Measurements from ENCODE around the gene CD244.

CD244 gene

DNA sequence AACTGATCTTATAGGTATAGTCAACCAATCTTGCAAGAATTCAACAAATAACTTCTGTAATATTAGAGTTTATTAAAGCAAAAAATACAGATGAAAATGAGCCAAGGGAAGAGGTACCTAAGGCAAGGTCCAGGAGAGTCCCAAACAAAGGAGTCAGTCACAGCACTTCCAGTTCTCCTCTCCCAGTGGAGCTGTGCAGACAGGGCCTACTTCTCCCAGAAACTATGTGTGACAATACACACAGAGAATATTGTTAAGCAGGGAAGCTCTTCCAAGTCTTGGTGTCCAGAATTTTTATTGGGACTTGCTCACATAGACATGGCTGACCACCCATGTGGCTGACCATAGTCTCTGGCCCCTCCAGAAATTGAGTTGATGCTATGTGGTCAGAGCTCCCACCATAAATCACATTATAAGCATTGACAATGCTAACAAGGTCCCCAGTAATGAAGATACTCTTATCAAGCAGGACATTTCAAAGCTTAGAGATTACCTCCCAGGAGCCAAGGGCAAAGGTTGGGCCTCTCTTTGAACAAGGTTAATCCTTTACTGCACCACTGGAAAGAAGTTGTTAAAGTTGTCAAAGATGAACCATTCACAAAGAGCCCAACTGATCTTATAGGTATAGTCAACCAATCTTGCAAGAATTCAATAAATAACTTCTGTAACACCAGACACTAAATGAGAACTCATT is 3.5 kb upstream of the CD244 start:
- Histone ChIP-seq H3K36me3 (ENCODE audit: control insufficient read depth in 1 of 2, insufficient read depth in 2 of 2, low read depth in 1 of 2, low read length in 2 of 2) (no peaks in the 10 kb centered on the region), H2AFZ (ENCODE audit: low read depth, low read length) (no peak overlapping the region), H3K4me3 (ENCODE audit: insufficient read depth in 1 of 2, low read depth in 1 of 2, low read length in 2 of 2) (no peak overlapping the region), H4K8ac (ENCODE audit: low read length) (no peak overlapping the region), H3K23ac (ENCODE audit: low read length in 2 of 2) (no peak overlapping the region), H3K14ac (ENCODE audit: low read length in 2 of 2) (no peak overlapping the region), H3K9ac (ENCODE audit: low read length) (no peak overlapping the region), H2AK5ac (ENCODE audit: low read length, severe bottlenecking) (no peak overlapping the region), H3K79me1 (replicated peaks; ENCODE audit: low read length, poor library complexity, severe bottlenecking) (no peaks in the 10 kb centered on the region), H2BK15ac (ENCODE audit: low read depth, poor library complexity, severe bottlenecking) (no peak overlapping the region), H3K18ac (ENCODE audit: low read depth in 1 of 2, low read length in 2 of 2) (no peak overlapping the region), H4K91ac (ENCODE audit: low read length) (no peak overlapping the region), H3K4ac (ENCODE audit: low read depth in 1 of 2, low read length in 2 of 2) (no peak overlapping the region), H2BK5ac (ENCODE audit: low read depth, low read length, poor library complexity, severe bottlenecking) (no peak overlapping the region), H3K27ac (ENCODE audit: low read length, poor library complexity, severe bottlenecking) (no peak overlapping the region), H3K9me3 (ENCODE audit: control insufficient read depth, low read length) (no peaks in the 10 kb centered on the region), H3K4me1 (ENCODE audit: control insufficient read depth, insufficient read depth, low read depth, low read length) (no peaks in the 10 kb centered on the region), H2BK12ac (ENCODE audit: low read length in 2 of 2) (no peak overlapping the region), H2BK120ac (ENCODE audit: low read depth, low read length) (no peak overlapping the region), H3K27me3 (ENCODE audit: control insufficient read depth in 1 of 2, insufficient read depth in 1 of 2, low read length in 2 of 2) (peaks cover 0 to 6% of the 10 kb centered on the region in 2 experiments), H3K4me2 (ENCODE audit: low read length, poor library complexity, severe bottlenecking) (no peak overlapping the region)
- DNase-seq = no peak

DNA sequence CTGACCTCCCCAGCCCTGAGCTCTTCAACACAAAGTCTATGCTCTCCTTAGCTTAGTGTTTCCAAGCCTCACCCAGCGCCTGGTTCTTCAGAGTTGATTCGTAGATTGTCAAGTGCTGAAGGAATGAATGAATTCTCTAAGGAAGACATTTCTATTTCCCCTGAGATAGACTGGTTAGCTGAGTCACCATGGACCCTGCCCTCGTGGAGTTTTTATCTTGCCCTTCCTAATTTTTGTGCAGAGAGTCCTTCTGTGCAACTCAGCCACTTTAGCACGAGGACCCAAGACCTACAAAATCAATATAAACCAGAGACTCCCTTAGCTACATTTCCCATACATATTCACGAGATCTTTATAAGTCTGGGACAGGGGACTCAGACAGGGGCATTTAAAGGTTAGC is 2.6 kb upstream of the CD244 start:
- H3K9ac ChIP-seq (ENCODE audit: low read length) = no peak overlapping the region
- H3K4me1 ChIP-seq (ENCODE audit: control insufficient read depth, insufficient read depth, low read depth, low read length) = no peaks in the 10 kb centered on the region
- 66% methylated on average over 4 of the region's 5 CpGs for WGBS
- no peak for DNase-seq
- no peak overlapping the region for H2BK120ac ChIP-seq (ENCODE audit: low read depth, low read length)
- peaks cover 0 to 6% of the 10 kb centered on the region in 2 experiments for H3K27me3 ChIP-seq (ENCODE audit: control insufficient read depth in 1 of 2, insufficient read depth in 1 of 2, low read length in 2 of 2)
- H3K79me1 ChIP-seq (replicated peaks; ENCODE audit: low read length, poor library complexity, severe bottlenecking) = no peaks in the 10 kb centered on the region
- H4K8ac ChIP-seq (ENCODE audit: low read length) = no peak overlapping the region
- H3K4me3 ChIP-seq (ENCODE audit: insufficient read depth in 1 of 2, low read depth in 1 of 2, low read length in 2 of 2) = no peak overlapping the region
- H3K9me3 ChIP-seq (ENCODE audit: control insufficient read depth, low read length) = no peaks in the 10 kb centered on the region
- H2BK5ac ChIP-seq (ENCODE audit: low read depth, low read length, poor library complexity, severe bottlenecking) = no peak overlapping the region
- no peak overlapping the region for H3K23ac ChIP-seq (ENCODE audit: low read length in 2 of 2)
- no peak overlapping the region for H3K18ac ChIP-seq (ENCODE audit: low read depth in 1 of 2, low read length in 2 of 2)
- no peak overlapping the region for H2BK15ac ChIP-seq (ENCODE audit: low read depth, poor library complexity, severe bottlenecking)
- H3K27ac ChIP-seq (ENCODE audit: low read length, poor library complexity, severe bottlenecking) = no peak overlapping the region
- no peaks in the 10 kb centered on the region for H3K36me3 ChIP-seq (ENCODE audit: control insufficient read depth in 1 of 2, insufficient read depth in 2 of 2, low read depth in 1 of 2, low read length in 2 of 2)
- H4K91ac ChIP-seq (ENCODE audit: low read length) = no peak overlapping the region
- no peak overlapping the region for H2AK5ac ChIP-seq (ENCODE audit: low read length, severe bottlenecking)
- no peak overlapping the region for H2BK12ac ChIP-seq (ENCODE audit: low read length in 2 of 2)
- H3K4me2 ChIP-seq (ENCODE audit: low read length, poor library complexity, severe bottlenecking) = no peak overlapping the region
- no peak overlapping the region for H3K14ac ChIP-seq (ENCODE audit: low read length in 2 of 2)
- H3K4ac ChIP-seq (ENCODE audit: low read depth in 1 of 2, low read length in 2 of 2) = no peak overlapping the region
- no peak overlapping the region for H2AFZ ChIP-seq (ENCODE audit: low read depth, low read length)

DNA sequence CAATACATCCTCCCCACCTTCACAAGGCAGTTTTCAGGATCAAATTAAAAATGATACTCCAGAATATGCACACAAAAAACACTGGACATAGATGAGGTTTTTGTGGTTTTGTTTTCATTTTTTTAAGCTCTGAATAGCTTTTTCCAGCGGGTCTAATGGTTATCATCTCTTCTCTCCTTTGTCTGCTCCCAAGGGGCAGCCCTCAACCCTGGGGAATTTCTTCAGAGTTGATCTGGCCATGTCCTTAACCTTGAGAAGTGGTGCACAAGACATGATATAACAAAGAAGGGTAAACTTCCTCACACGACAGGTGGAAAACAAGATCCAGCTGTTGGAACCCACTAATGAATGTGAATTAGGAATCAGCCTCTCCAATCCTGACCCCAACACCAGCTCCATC is 1.5 kb upstream of the CD244 start:
- H3K23ac ChIP-seq (ENCODE audit: low read length in 2 of 2) = no peak overlapping the region
- no peak overlapping the region for H3K18ac ChIP-seq (ENCODE audit: low read depth in 1 of 2, low read length in 2 of 2)
- H3K4me1 ChIP-seq (ENCODE audit: control insufficient read depth, insufficient read depth, low read depth, low read length) = no peaks in the 10 kb centered on the region
- no peak overlapping the region for H2BK12ac ChIP-seq (ENCODE audit: low read length in 2 of 2)
- no peak overlapping the region for H2AFZ ChIP-seq (ENCODE audit: low read depth, low read length)
- H3K79me1 ChIP-seq (replicated peaks; ENCODE audit: low read length, poor library complexity, severe bottlenecking) = no peaks in the 10 kb centered on the region
- H3K9me3 ChIP-seq (ENCODE audit: control insufficient read depth, low read length) = no peaks in the 10 kb centered on the region
- H3K14ac ChIP-seq (ENCODE audit: low read length in 2 of 2) = no peak overlapping the region
- no peak overlapping the region for H3K4me3 ChIP-seq (ENCODE audit: insufficient read depth in 1 of 2, low read depth in 1 of 2, low read length in 2 of 2)
- no peak overlapping the region for H2BK5ac ChIP-seq (ENCODE audit: low read depth, low read length, poor library complexity, severe bottlenecking)
- H4K8ac ChIP-seq (ENCODE audit: low read length) = no peak overlapping the region
- no peak overlapping the region for H2BK120ac ChIP-seq (ENCODE audit: low read depth, low read length)
- no peak overlapping the region for H3K4me2 ChIP-seq (ENCODE audit: low read length, poor library complexity, severe bottlenecking)
- H2AK5ac ChIP-seq (ENCODE audit: low read length, severe bottlenecking) = no peak overlapping the region
- peaks cover 0 to 6% of the 10 kb centered on the region in 2 experiments for H3K27me3 ChIP-seq (ENCODE audit: control insufficient read depth in 1 of 2, insufficient read depth in 1 of 2, low read length in 2 of 2)
- H2BK15ac ChIP-seq (ENCODE audit: low read depth, poor library complexity, severe bottlenecking) = no peak overlapping the region
- no peaks in the 10 kb centered on the region for H3K36me3 ChIP-seq (ENCODE audit: control insufficient read depth in 1 of 2, insufficient read depth in 2 of 2, low read depth in 1 of 2, low read length in 2 of 2)
- H4K91ac ChIP-seq (ENCODE audit: low read length) = no peak overlapping the region
- H3K4ac ChIP-seq (ENCODE audit: low read depth in 1 of 2, low read length in 2 of 2) = no peak overlapping the region
- WGBS = 93% methylated on average over 2 of the region's 2 CpGs
- no peak for DNase-seq
- no peak overlapping the region for H3K9ac ChIP-seq (ENCODE audit: low read length)
- H3K27ac ChIP-seq (ENCODE audit: low read length, poor library complexity, severe bottlenecking) = no peak overlapping the region

DNA sequence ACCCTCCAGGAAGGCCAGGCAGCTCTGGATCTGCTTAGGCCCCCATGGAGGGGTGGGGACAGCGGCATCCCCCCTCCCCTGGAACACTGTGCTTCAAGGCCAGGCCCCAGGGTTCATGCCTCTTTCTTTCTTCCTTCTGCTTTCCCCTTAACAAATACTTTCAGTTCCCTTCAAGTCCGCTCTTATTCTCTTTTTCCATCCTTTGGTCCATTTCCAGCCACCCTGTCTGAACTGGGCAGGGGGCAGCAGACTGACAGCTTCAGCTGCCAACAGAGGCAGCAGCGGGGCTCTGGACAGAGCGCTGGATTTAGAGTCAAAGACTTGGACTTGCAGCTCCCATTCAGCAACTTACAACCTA is 1.1 kb upstream of the CD244 start:
- no peak overlapping the region for H2BK12ac ChIP-seq (ENCODE audit: low read length in 2 of 2)
- no peaks in the 10 kb centered on the region for H3K79me1 ChIP-seq (replicated peaks; ENCODE audit: low read length, poor library complexity, severe bottlenecking)
- H3K9ac ChIP-seq (ENCODE audit: low read length) = no peak overlapping the region
- H2BK120ac ChIP-seq (ENCODE audit: low read depth, low read length) = no peak overlapping the region
- no peak overlapping the region for H4K8ac ChIP-seq (ENCODE audit: low read length)
- WGBS = 81% methylated on average over 4 of the region's 4 CpGs
- H2AK5ac ChIP-seq (ENCODE audit: low read length, severe bottlenecking) = no peak overlapping the region
- H2BK15ac ChIP-seq (ENCODE audit: low read depth, poor library complexity, severe bottlenecking) = no peak overlapping the region
- no peak overlapping the region for H2BK5ac ChIP-seq (ENCODE audit: low read depth, low read length, poor library complexity, severe bottlenecking)
- no peaks in the 10 kb centered on the region for H3K4me1 ChIP-seq (ENCODE audit: control insufficient read depth, insufficient read depth, low read depth, low read length)
- H4K91ac ChIP-seq (ENCODE audit: low read length) = no peak overlapping the region
- DNase-seq = no peak
- H3K36me3 ChIP-seq (ENCODE audit: control insufficient read depth in 1 of 2, insufficient read depth in 2 of 2, low read depth in 1 of 2, low read length in 2 of 2) = no peaks in the 10 kb centered on the region
- H3K18ac ChIP-seq (ENCODE audit: low read depth in 1 of 2, low read length in 2 of 2) = no peak overlapping the region
- H3K14ac ChIP-seq (ENCODE audit: low read length in 2 of 2) = no peak overlapping the region
- no peak overlapping the region for H3K4me3 ChIP-seq (ENCODE audit: insufficient read depth in 1 of 2, low read depth in 1 of 2, low read length in 2 of 2)
- H3K27me3 ChIP-seq (ENCODE audit: control insufficient read depth in 1 of 2, insufficient read depth in 1 of 2, low read length in 2 of 2) = peaks cover 0 to 6% of the 10 kb centered on the region in 2 experiments
- no peak overlapping the region for H3K27ac ChIP-seq (ENCODE audit: low read length, poor library complexity, severe bottlenecking)
- no peaks in the 10 kb centered on the region for H3K9me3 ChIP-seq (ENCODE audit: control insufficient read depth, low read length)
- no peak overlapping the region for H3K4me2 ChIP-seq (ENCODE audit: low read length, poor library complexity, severe bottlenecking)
- no peak overlapping the region for H3K4ac ChIP-seq (ENCODE audit: low read depth in 1 of 2, low read length in 2 of 2)
- no peak overlapping the region for H2AFZ ChIP-seq (ENCODE audit: low read depth, low read length)
- no peak overlapping the region for H3K23ac ChIP-seq (ENCODE audit: low read length in 2 of 2)

Data from mesenchymal stem cell (in vitro differentiated cells and primary cell).